GM12873 (cell line): ENCODE measurements around the gene UMAD1.

Experiments
- CTCF ChIP-seq: IDR thresholded peaks from 2 replicates; pipeline ENCODE4 v1.5.1; 2012; ENCODE audit warnings: low read depth, mild to moderate bottlenecking, moderate library complexity, low read length, control low read depth; ENCODE audit not compliant: insufficient read depth; ENCODE audit errors: missing control alignments

Gene UMAD1

GRCh38 chr7:7917593-7917992, 277.0 kb downstream of the UMAD1 start:
- no peak for TF ChIP-seq CTCF

DNA sequence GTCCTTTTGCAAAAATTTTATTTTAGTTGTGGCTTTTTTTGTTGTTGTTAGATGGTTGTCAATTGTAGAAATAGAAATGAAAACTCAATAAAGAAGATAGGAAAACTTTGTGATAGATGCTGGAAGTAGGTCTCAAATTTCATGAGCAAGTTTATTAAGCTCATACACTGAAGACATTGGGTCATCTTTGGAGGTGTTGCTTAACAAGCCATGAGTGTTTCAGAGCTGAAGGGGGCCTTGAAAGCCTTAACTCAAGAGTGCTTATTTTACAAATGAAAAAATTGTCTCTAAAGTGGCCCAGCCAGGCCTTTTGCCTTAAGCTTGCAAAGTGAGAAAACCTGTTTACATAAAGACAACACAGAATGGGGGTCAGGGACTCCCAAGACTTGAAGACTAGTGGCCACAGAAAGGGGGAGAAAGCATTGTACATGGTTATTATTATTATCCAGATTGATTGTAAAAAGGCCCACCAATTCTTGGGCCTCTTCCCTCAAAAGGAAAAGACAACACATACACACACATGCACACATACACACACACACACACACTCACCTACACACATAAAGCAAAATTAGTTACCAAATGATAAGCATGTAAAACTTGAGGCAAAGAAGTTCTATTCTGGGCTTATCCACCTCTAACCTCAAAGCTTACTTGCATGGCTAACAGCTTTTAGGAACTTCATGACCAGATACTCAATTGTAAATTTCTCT, 278.3 kb downstream of the UMAD1 start:
- TF ChIP-seq CTCF = no peak

- no peak for TF ChIP-seq CTCF
Measured at GRCh38 chr7:7919449-7919945, 278.9 kb downstream of the UMAD1 start.

DNA sequence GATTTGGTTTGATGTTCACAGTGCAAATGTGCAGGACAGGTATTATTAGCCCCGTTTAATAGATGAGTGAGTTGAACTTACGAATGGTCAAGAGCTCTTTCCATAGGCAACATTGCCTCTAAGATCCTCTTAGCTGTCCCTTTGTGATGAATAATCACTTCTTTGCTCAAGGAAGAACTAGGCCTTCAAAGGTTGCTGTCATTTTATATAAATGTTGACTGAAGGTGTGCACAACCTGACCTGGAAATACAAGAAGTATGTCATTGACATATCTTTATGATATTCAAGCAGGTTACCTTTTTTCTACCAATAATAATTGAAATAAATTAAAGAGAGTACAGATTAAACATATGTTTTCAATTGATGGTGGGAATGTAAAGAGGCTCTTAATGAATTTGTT, 279.5 kb downstream of the UMAD1 start:
- TF ChIP-seq CTCF = no peak

DNA sequence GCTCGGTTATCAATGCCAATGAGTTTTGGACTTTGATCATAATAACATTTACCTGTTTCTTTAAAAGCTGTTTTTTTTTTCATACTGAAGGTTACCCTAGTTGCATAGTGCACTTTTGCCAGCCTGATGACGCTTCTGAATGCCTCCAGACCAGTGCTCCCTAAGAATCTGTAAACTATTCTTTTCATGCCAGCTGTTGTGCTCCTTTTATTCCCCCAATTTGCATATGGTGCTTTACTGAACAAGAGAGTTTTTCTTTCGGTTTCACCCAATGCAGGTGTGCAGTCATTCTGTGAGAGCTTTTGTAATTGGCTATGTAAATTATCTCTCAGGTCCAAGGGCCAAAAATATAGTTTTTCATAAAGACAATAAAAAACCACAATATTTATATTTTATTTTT, 279.9 kb downstream of the UMAD1 start:
- TF ChIP-seq CTCF = no peak

DNA sequence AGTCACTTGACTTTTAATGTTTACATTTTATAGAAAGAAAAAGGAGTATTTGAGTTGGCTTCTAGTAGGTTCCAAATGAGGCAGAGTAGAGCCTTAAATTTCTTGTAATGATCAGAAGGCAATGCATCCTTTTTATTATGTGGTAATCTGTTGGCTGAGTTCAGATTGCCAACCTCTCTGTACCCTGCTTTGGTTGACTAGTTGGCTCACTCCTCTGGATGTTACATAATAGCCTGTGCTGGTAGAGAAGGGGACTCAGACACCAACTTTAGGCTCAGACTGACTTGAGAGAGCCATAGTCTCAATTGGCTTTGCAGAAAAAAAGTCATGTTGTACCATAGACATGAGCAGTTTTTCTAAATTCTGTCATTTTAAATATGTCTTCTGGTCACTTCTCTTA, 281.3 kb downstream of the UMAD1 start:
- TF ChIP-seq CTCF = no peak

DNA sequence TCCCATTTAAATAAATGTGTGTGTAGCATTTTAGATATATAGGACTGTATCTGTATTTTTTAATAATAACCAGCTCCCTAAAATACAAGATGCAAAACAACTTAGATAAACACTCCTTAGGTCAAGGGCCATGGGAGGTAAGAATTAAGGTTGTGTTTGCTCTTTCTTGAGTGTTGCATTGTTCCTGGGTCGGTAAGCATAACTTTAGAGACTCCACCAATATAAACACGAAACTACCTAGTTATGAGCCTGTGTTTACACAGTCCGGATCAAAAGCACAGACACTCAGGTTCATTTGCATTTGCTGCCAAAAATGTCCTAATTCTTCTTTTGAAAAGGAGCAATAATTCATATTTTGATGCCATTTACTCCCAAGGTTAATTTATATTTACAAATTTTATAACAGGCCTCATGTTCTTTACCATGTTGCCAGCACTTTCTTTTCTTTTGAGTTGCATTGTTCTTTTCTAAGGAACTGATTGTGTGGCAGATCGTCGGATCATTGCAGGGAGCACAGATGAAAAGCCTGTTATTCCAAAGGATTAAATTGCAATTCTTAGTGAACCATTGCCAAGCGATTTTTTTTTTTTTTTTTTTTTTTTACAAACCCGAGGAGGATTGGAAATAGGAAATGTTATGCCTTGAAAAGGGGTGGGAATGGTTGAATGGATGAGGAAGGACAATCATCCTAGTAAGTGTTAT, 282.3 kb downstream of the UMAD1 start:
- no peak for TF ChIP-seq CTCF
